HG02571 (cell line): ENCODE results near the gene IGSF23.
A peak's percentile ranks its signal among the peaks of the same experiment; 100 is the strongest.

ENCODE experiments used
- ATAC-seq: cut with Tn5 transposase; IDR thresholded peaks from one replicate; pipeline ENCODE4 v1.9.1; 2021; ENCODE audit warnings: mild to moderate bottlenecking, moderate library complexity; ENCODE audit not compliant: unreplicated experiment

The IGSF23 gene

DNA sequence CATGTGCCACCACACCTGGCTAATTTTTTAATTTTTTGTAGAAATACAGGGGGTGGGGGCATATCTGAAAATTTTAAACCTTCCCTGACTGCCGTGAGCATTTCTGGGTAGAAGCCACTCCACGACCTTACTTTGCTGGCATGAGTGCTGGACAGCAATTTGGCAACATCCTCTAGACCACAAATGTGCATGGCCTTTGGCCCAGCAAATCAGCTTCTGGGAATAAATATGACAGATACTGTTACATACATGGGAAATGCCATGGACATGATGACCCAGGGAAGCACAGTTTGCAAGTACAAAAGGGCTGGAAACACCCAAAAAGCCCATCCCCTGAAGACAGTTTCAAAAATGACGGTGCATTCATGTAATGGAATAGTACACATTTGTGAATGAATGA is 27.2 kb downstream of the IGSF23 start:
- ATAC-seq, result no peak

DNA sequence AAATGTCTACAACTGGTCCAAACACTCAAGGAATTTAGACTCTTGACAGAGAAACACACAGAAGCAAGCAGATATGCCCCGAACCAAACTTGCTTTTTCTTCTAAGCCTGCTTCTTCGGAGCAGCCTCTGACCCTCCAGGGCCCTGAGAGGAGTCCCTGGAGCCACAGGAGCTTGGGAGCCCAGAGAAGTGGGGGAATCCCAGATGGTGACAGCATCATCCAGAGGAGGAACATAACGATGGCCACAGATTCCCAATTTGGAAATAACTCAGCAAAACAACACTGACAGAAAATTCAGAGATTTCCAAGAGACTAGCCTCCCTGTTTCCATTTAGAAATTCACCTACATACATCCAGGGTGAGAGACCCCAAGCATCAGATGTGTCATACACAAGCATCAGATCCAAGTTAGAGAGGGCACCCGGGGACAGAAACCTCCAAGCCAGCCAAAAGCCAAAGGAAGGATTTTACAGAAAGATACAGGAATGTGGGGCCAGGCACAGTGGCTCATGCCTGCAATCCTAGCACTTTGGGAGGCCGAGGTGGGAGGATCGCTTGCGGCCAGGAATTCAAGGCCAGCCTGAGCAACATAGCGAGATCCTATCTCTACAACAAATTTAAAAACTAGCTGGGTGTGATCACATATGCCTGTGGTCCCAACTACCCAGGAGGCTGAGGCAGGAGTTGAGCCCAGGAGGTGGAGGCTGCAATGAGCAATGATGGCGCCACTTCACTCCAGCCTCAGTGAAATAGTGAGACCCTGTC is 28.3 kb downstream of the IGSF23 start:
- ATAC-seq, result no peak

GRCh38 chr19:44642377-44642776 is 29.0 kb downstream of the IGSF23 start:
- ATAC-seq, result no peak

GRCh38 chr19:44643605-44644401 is 30.4 kb downstream of the IGSF23 start, which contains the start of gene PVR:
Gene PVR, plus strand, starts transcription at chr19:44643910. Its CDS starts 187 bp downstream, at chr19:44644097.
- no peak for ATAC-seq

GRCh38 chr19:44644402-44645016 is 31.1 kb downstream of the IGSF23 start:
- ATAC-seq, result no peak

GRCh38 chr19:44645407-44646048 is 32.2 kb downstream of the IGSF23 start:
- no peak for ATAC-seq

DNA sequence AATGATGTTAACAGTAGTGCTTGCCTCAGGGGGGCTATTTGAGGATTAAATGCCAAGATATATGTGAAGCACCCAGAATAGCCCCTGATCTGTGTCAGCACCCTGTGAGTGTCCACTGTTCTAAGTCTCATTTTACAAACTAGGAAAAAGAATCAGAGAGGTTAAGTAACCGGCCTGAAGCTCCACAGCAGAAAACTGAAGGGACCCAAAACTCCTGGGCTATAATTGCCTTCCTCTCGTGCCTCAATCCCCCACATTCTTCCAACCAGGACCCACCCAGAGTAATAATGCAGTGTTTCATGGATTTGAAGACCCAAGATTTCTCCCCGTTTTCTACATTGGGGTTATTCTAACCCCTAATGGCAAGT is 32.7 kb downstream of the IGSF23 start:
- no peak for ATAC-seq

GRCh38 chr19:44647144-44647543 is 33.8 kb downstream of the IGSF23 start:
- ATAC-seq, result no peak

DNA sequence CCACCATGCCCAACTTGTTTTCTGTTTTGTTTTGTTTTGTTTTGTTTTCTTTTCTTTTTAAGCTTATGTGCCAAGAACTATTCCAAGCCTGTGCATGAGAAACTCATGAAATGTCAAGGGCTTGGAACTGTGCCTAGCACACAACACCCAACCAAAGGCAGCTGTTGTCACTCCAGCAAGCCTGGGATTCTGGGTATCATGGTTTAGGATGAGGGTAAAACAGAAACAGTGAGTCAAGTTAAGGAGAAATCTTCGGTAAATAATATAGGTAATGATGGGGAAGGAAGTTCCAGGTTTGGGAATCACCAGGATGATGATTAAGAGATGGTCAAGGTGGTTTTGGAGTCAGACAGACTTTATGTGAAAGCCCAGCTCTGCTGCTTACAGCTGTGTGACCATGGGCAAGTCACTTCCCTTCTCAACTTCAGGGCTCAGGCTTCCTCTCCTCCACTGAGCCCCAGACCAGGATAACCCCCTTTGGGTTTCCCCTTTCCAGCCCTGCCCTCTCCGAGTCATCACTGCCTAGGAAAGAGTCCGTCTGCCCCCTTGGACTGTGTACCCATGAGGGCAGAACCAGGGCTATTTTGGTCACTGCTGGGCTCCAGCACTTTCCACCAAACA is 35.4 kb downstream of the IGSF23 start:
- ATAC-seq, result no peak

DNA sequence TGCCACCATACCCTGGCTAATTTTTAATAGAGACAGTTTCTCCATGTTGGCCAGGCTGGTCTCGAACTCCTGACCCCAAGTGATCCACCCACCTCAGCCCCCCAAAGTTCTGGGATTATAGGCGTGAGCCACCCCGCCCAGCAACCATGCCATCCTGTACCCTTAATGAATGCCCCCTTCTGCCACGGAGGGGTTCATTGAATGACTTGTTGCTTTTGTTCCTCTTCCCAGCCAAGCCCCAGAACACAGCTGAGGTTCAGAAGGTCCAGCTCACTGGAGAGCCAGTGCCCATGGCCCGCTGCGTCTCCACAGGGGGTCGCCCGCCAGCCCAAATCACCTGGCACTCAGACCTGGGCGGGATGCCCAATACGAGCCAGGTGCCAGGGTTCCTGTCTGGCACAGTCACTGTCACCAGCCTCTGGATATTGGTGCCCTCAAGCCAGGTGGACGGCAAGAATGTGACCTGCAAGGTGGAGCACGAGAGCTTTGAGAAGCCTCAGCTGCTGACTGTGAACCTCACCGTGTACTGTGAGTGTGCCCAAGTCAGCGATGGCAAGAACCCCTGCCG is 36.3 kb downstream of the IGSF23 start:
- ATAC-seq, result no peak

GRCh38 chr19:44653343-44653742 is 40.0 kb downstream of the IGSF23 start:
- ATAC-seq, result no peak

GRCh38 chr19:44653977-44654774 is 40.8 kb downstream of the IGSF23 start:
- peak; percentile 72 for ATAC-seq

DNA sequence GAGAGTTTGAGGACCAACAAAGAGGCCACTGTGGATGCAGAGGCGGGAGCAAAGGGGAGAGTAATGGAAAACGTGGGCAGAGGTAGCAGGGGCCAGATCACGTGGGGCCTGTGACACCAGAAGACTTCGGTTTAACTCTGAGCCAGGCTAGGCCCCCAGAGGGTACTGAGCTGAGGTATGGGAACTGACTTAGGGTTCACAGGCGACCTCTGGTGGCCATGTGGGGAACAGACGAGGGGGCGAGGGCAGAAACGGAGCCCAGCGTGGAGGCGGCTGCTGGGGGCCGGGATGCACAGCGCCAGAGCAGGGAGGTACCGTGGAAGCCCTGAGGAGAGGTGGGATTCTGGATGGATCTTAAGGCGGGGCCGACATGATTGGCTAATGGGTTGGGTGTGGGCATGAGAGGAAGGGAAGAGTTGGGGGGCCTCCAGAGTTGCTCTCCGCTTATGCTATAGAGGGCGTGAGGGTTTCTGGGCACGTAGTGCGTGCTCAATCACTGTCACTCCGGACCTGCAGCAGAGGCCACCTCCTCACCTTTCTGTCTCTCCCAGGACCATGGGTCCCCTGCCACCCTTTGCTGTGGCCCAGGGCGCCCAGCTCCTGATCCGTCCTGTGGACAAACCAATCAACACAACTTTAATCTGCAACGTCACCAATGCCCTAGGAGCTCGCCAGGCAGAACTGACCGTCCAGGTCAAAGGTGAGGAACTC is 44.0 kb downstream of the IGSF23 start:
- ATAC-seq, result no peak

GRCh38 chr19:44658069-44658733 is 44.8 kb downstream of the IGSF23 start:
- no peak for ATAC-seq

GRCh38 chr19:44660081-44660480 is 46.7 kb downstream of the IGSF23 start:
- no peak for ATAC-seq

DNA sequence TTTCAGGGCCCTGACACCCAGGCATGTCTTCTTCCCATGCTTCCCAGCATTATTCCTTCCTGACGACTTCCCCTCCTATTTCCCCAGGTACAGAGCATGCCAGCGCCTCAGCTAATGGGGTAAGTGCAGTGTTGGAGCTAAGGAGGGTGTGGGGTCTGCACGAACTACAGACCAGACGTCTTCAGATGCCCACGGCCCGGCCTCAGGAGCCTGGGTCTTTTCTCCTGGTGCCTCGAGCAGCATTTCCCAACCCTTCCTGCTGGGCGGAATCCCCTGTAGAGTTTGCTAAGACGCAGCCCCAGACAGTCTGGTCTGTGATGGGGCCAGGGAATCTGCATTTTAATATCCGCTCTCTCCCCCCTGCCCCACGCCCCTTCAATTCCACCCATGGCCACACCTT is 47.8 kb downstream of the IGSF23 start:
- ATAC-seq, result no peak

GRCh38 chr19:44661904-44662303 is 48.5 kb downstream of the IGSF23 start:
- ATAC-seq, result no peak

DNA sequence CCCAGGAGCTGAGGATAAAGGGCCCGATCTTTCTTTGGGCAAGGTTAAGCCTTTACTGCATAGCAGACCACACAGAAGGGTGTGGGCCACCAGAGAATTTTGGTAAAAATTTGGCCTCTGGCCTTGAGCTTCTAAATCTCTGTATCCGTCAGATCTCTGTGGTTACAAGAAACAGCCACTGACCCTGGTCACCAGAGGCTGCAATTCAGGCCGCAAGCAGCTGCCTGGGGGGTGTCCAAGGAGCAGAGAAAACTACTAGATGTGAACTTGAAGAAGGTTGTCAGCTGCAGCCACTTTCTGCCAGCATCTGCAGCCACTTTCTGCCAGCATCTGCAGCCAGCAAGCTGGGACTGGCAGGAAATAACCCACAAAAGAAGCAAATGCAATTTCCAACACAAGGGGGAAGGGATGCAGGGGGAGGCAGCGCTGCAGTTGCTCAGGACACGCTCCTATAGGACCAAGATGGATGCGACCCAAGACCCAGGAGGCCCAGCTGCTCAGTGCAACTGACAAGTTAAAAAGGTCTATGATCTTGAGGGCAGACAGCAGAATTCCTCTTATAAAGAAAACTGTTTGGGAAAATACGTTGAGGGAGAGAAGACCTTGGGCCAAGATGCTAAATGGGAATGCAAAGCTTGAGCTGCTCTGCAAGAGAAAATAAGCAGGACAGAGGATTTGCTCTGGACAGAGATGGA is 49.5 kb downstream of the IGSF23 start:
- no peak for ATAC-seq
